CD4-positive, alpha-beta T cell treated with Interleukin-2 at 100 ng/mL for 4 hours (primary cell): ENCODE results near the gene PLN.

ENCODE experiments used
- DNase-seq: peaks from one replicate; pipeline ENCODE4 v3.0.0-alpha.2; 2020; ENCODE audit warnings: low spot score

The PLN gene

GRCh38 chr6:118580585-118581419, 32.7 kb downstream of the PLN start:
- DNase-seq = peak; percentile 58

DNA sequence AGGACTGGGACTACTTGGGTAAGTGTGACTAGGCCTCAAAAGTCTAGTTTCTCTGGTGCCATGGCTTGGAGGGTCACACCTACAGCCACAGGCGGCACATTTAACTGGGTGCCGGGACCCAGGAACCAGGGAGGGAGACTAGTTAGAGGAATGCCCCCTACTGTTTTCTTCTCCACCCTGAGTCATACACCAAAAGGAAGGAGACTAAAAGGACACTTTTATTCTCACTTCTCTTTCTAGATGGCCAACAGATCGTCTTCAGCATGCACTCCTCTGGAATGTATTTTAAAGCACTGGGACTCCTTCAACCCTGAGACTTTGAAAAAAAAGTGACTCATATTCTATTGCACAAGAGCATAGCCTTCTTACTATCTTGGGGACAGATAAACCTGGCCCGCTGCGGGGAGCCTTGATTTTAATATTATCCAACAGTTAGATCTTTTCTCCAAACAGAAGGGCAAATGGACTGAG, 33.4 kb downstream of the PLN start:
- DNase-seq = no peak

GRCh38 chr6:118584911-118585310, 36.8 kb downstream of the PLN start:
- DNase-seq = no peak

- DNase-seq = no peak
These were observed 38.8 kb downstream of the PLN start for GRCh38 chr6:118586746-118587485.

GRCh38 chr6:118588626-118589025, 40.5 kb downstream of the PLN start:
- DNase-seq = no peak

DNA sequence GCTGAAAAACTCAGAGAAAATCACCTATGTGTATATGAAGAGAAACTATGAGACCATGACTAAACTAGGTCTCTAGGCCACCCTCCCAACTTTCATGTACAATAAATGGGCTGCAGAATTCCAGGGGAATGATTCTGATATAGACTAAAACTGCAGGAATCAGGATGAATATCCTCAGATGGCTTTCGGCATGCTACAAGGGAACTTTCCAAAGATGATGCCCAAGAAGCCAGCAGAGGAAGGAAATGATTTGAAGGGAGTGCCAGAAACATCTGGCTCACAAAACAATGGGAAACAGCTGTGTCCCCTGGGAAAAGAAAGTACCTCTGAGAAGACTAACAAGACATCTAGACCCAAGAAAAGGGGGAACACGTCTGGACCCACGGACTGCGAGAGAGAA, 41.1 kb downstream of the PLN start:
- DNase-seq = no peak

GRCh38 chr6:118589649-118590365, 41.7 kb downstream of the PLN start:
- no peak for DNase-seq

DNA sequence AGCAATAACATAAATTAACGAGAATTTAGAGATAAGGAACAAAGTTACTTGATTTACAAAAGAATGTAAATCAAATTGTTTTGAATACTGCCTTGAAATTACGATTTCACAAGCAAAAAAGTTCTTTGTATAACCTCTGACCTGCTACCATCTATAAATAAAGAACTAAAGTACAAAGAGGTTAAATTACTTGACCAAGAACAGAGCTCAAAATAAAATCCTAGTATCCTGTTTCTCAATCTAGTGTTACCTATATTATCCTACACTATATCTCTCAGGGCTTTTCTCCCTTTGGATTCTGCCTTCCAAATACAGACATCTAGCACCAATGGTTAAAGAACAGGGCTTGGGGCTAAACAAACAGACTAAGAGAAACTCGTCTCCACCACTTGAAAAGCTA, 43.8 kb downstream of the PLN start:
- DNase-seq = no peak

DNA sequence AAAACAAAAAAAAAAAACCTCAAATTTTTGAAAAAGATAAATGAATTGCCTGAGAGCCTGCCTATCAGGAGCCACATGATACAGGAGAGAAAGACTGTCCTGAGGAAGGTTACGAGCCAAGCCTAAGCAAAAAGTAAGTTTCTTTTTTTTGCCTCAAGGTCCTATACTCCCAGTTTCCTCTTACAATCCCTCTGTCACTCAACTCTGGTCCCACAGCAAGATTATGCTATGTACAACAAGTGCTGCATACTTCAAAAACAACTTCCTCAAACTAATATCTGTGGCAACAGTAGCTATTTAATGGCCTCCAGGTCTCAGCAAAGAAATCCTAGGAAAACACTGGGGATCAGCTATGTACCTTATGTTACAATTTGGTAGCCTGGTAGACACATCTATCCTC, 46.8 kb downstream of the PLN start:
- no peak for DNase-seq

- DNase-seq = no peak
These were observed 48.8 kb downstream of the PLN start for GRCh38 chr6:118596774-118597320.

DNA sequence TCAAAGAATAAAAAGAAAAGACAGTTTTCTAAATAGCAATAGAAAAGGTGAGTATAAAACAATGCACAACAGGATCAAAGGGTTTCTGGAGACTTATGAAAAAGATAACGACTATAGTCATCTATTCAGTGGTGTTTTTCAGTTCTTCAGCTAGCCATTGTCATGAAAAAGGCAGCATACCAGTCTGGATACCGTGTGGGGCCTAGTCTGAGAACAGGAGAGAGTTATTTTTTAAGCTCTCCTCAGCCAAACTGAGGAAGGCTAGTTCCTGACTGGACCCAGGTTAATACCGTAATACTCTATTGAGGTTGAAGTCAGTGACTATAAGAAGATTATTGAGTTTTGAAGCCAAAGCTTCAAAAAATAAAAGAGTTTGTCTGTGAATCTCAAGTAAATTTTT, 49.5 kb downstream of the PLN start:
- DNase-seq = no peak

GRCh38 chr6:118598324-118598723, 50.2 kb downstream of the PLN start:
- DNase-seq = no peak

DNA sequence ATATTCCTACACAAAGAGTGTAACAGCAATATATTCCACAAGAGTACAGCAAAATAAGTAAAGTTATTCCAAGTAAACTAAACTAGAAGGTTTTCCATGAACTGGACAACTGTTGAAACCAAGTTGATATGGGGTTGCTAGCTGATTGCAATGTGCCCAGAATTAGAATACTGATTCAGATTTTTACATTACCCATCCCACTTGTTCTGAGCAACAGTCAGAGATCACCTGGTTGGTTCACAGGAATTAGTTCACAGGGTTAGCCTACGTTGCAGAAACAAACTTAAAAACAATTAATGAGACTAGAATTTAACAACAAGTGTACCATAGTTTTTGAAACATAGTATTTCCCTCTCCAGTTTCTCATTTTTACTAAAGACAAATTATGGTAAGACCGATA, 54.2 kb downstream of the PLN start:
- no peak for DNase-seq

DNA sequence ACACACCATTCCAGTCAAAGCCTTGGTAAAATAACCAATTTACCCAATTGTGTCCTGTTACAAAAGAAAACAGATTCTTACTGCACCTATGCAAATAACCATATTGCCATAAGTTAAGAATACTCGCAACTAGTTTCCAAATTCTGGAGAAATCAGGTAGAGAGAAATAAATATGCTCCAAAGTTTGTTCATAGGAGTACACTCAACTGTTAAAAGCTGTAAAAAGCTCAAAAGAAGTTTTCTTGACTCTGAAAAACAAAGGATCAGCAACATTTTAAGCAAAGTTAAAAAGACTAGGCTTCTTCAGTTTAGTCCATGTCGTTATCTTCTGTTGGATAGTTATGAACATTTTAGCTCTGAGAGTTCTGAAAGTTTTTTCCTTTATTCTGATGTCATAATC, 55.3 kb downstream of the PLN start:
- no peak for DNase-seq

DNA sequence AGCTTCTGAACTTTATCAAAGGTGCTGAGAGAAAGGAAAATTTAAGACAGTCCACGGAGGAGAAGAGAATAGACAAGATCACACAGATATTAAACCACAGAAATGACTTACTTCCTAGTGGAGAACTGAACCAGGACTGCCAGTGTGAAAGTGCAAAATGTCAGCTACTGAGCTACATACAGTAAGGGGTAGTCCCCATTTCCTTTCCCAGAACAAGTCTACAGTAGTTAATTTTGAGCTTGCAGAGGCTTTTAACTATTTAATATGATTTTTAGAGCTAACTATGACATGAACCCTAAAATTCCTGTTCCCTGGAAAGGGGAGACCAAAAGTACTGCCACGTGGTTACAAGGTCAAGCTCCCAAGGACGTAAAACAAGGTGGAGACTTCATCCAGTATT, 58.2 kb downstream of the PLN start:
- DNase-seq = no peak

DNA sequence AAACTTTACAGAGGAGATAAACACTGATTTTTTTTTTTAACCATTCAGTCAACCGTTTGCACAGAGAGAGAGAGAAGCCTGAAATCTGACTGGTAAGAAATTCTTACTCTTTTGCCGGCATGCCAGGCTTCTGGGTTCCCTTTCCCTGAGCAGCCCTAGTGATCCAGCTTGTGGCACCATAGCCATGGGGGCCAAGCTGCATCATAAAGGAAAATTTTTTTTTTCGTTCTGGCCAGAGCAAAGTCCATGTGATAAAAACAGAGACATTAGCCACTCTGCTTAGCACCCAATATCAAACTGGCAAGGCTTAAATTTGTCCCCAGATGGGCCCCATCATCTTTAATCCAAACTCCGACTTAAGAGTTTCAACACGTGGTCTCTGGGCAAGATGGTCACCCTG, 58.8 kb downstream of the PLN start:
- DNase-seq = no peak
